BLaER1 treated with 17β-estradiol and CSF1 and Interleukin-3, amounts not matched to agents 10 nM and 100 nM (cell line): Measurements from ENCODE around the gene MYO18B.

ENCODE experiments used
- H3K27ac ChIP-seq, 11 experiments: shearing (Covaris generic); formaldehyde crosslinking; 2 replicates each; pipeline ENCODE4 v1.8.1; 2022
- H3K27me3 ChIP-seq, 11 experiments: shearing (Covaris generic); formaldehyde crosslinking; 2 replicates each; pipeline ENCODE4 v1.8.1; 2022
- H3K36me3 ChIP-seq, 11 experiments: shearing (Covaris generic); formaldehyde crosslinking; 2 replicates each; pipeline ENCODE4 v1.8.1; 2022
- H3K4me1 ChIP-seq, 10 experiments: shearing (Covaris generic); formaldehyde crosslinking; 2 replicates each; pipeline ENCODE4 v1.8.1; 2022
- H3K4me2 ChIP-seq, 11 experiments: shearing (Covaris generic); formaldehyde crosslinking; 2 replicates each; pipeline ENCODE4 v1.8.1; 2022
- H3K4me3 ChIP-seq, 10 experiments: shearing (Covaris generic); formaldehyde crosslinking; 2 replicates each; pipeline ENCODE4 v1.8.1; 2022
- H3K9ac ChIP-seq, 11 experiments: shearing (Covaris generic); formaldehyde crosslinking; 2 replicates each; pipeline ENCODE4 v1.8.1; 2022
- H3K9me3 ChIP-seq, 11 experiments: shearing (Covaris generic); formaldehyde crosslinking; replicated peaks in 1 of 11; 2 replicates each; pipeline ENCODE4 v1.8.1; 2022
- H4K20me1 ChIP-seq, 11 experiments: shearing (Covaris generic); formaldehyde crosslinking; 2 replicates each; pipeline ENCODE4 v1.8.1; 2022
- Cebpa-rat ChIP-seq, 11 experiments: shearing (Covaris generic); IDR thresholded peaks; 2 replicates each; pipeline ENCODE4 v1.8.1; 2022

MYO18B gene

DNA sequence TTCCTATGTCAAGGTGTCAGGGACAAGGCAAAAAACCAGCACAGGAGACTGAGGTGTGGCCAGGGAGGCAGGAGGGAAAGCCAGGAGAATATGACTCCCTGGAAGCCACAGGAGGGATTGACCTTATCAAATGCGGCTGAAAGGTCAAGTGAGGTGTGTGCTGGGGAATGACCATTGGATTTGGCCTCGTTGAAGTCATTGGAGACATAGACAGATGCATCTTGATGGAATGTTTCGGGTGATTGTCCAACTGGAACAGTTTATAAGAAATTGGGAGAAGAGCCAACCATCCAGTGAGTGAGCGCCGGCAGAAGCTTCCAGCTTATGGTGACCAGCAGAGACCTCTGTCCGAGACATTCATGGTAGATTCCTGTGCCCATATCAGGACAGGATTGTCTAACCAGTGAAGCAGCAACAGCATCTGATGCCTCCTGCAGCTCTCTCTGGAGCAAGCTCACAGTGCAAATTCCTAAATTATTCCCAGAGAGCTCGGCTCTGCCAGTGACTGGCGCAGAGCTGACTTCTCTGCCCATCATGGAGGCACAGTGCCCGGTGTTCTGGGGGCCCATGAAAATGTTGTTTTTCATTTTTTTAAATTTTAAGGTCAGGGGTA is 95.4 kb downstream of the MYO18B start:
- no peak overlapping the region for H3K27ac ChIP-seq
- H4K20me1 ChIP-seq, result peaks cover 0 to 6% (median 0%) of the 10 kb centered on the region in 11 experiments; a peak in 2 of 22 replicates
- H3K4me2 ChIP-seq, result no peak overlapping the region
- peaks cover 0 to 17% (median 11%) of the 10 kb centered on the region in 10 experiments; a peak in 10 of 20 replicates for H3K4me1 ChIP-seq
- H3K36me3 ChIP-seq, result no peaks in the 10 kb centered on the region
- H3K27me3 ChIP-seq, result no peaks in the 10 kb centered on the region
- H3K9ac ChIP-seq, result no peak overlapping the region
- TF ChIP-seq Cebpa-rat (IDR thresholded peaks at IDR 0.05), result no peak
- no peak overlapping the region for H3K4me3 ChIP-seq
- H3K9me3 ChIP-seq, result no peaks in the 10 kb centered on the region

DNA sequence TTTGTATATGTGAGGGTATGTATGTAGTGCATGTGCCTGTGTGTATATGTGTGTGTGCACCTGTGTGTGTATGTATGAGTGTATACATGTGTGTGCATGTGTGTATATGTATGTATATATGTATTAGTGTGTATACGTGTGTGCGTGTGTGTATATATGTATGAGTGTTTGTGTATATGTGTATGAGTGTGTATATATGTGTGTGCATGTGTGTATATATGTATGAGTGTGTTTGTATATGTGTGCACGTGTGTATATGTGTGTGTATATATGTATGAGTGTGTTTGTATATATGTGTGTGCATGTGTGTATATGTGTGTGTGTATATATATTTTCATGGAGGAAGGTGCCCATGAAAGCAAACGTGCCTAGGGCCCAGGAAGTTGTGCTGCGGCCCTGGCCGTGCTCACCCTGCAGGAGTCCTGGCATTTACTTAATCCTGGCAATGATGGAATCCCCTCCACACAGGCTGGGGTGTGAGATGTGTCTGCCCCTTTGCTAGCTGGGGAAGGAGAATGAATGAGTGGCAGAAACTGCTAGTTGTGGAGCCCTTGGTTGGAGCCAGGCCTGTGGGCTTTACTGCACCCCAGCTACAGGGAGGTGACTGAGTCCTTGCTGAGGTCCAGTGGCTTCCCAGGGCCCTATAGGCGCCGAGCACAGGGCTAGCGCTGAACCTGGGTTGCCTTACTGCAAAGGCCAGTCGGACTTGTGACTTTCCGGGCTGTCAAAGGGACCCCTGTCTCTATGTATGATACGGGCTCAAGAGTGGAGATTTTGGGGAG is 97.2 kb downstream of the MYO18B start:
- Histone ChIP-seq H3K4me2 (0 out of 22 replicates have a peak overlapping the region, but pooled peaks of 2 of the 11 experiments have one; percentile 0 to 38), H3K27ac (no peak overlapping the region), H3K4me1 (peaks cover 0 to 17% (median 11%) of the 10 kb centered on the region in 10 experiments; a peak in 10 of 20 replicates), H3K27me3 (no peaks in the 10 kb centered on the region), H3K4me3 (no peak overlapping the region), H4K20me1 (peaks cover 0 to 6% (median 0%) of the 10 kb centered on the region in 11 experiments; a peak in 2 of 22 replicates), H3K36me3 (no peaks in the 10 kb centered on the region), H3K9ac (no peak overlapping the region), H3K9me3 (no peaks in the 10 kb centered on the region)
- no peak for TF ChIP-seq Cebpa-rat (IDR thresholded peaks at IDR 0.05)

DNA sequence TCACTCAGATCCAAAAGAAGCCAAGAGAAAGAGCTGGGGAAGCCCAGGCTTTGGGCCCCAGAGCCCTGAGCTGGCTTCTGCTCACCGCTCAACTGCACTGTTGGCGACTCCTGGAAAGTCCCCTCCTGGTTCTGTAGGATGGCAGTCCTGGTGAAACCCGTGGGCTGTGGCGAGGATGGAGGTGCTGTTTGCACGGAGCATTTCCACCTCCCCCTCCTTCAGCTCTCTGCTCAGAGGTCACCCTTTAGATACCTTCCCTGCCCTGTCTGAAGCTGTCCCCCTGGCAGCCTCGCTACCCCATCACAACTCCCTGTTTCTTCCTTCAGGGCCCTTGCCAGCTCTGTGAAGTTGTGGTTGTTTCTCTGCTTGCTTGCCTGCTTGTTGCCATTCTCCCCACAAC is 97.8 kb downstream of the MYO18B start:
- no peak overlapping the region for H3K4me3 ChIP-seq
- H3K27ac ChIP-seq, result no peak overlapping the region
- H3K9me3 ChIP-seq, result no peaks in the 10 kb centered on the region
- no peak for TF ChIP-seq Cebpa-rat (IDR thresholded peaks at IDR 0.05)
- H3K27me3 ChIP-seq, result no peaks in the 10 kb centered on the region
- H3K4me1 ChIP-seq, result peaks cover 0 to 17% (median 11%) of the 10 kb centered on the region in 10 experiments; a peak in 10 of 20 replicates
- H3K4me2 ChIP-seq, result peak overlapping the region in 6 of 11 experiments; percentile 0 to 38 (median 16); a peak in 5 of 22 replicates
- no peak overlapping the region for H3K9ac ChIP-seq
- H4K20me1 ChIP-seq, result peaks cover 0 to 6% (median 0%) of the 10 kb centered on the region in 11 experiments; a peak in 2 of 22 replicates
- no peaks in the 10 kb centered on the region for H3K36me3 ChIP-seq

DNA sequence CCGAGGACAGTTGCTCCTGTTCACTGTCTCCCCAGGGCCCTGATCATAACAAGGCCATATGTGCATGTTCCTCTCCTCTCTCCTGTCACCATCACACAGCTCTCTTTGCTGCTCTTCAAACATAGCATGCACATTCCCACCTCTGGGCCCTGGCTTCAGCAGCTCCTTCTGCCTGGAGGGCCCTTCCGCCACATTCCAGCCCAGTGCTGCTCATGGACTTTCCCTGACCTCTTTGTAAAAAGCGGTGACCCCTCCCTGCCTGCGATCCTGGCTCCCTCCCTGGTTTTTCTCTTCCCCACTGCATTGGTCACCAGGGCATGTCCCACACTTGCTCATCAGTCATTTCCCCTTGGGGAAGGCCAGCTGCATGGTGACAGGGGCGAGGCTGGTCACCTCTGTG is 98.2 kb downstream of the MYO18B start:
- H3K4me1 ChIP-seq, result peaks cover 0 to 17% (median 11%) of the 10 kb centered on the region in 10 experiments; a peak in 10 of 20 replicates
- no peaks in the 10 kb centered on the region for H3K27me3 ChIP-seq
- no peaks in the 10 kb centered on the region for H3K9me3 ChIP-seq
- TF ChIP-seq Cebpa-rat (IDR thresholded peaks at IDR 0.05), result no peak
- H3K9ac ChIP-seq, result no peak overlapping the region
- H3K4me2 ChIP-seq, result peak overlapping the region in 6 of 11 experiments; percentile 0 to 38 (median 16); a peak in 6 of 22 replicates
- H3K4me3 ChIP-seq, result no peak overlapping the region
- no peaks in the 10 kb centered on the region for H3K36me3 ChIP-seq
- peaks cover 0 to 6% (median 0%) of the 10 kb centered on the region in 11 experiments; a peak in 2 of 22 replicates for H4K20me1 ChIP-seq
- no peak overlapping the region for H3K27ac ChIP-seq

DNA sequence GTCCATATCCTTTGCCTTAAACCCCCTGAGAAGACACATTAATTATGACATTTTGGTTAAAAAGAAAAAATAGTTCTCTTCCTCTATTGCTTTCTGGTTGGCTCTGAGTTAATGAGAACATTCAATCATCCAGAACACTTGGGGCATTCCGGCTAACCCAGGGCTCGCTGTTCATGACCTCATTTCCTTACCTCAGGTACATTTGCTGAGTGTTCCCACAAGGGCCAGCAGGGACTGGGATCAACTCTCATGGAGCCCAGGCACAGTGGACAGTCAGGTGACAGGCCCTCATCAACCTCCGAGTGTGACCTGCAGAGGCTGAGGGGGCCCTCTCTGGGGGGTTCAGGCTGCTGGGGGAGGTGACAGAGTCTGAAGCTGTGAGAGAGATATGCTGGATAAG is 98.9 kb downstream of the MYO18B start:
- Histone ChIP-seq H3K9me3 (no peaks in the 10 kb centered on the region), H3K27ac (no peak overlapping the region), H3K4me3 (no peak overlapping the region), H3K27me3 (no peaks in the 10 kb centered on the region), H3K4me2 (no peak overlapping the region), H3K9ac (no peak overlapping the region), H3K4me1 (peaks cover 0 to 17% (median 11%) of the 10 kb centered on the region in 10 experiments; a peak in 10 of 20 replicates), H4K20me1 (peaks cover 0 to 6% (median 0%) of the 10 kb centered on the region in 11 experiments; a peak in 2 of 22 replicates), H3K36me3 (no peaks in the 10 kb centered on the region)
- TF ChIP-seq Cebpa-rat (IDR thresholded peaks at IDR 0.05), result no peak

DNA sequence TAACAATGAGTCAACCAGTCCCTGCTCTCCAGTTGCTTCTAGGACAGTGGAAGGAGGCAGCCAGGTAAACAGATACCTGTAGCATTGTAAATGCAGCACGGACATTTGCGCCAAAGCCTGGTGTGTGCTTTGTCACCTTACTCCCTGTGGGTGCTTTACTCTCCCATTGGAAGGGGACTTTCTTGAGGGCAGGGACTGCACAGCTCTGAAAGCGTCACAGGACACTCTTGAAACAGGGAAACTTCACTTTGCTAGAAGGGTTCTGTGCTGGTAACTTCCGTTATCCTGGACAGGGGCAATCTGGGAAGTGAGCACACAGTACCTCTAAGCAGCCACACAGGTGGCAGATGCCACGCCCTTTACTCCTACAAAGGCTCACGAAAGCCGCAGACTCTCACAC is 99.8 kb downstream of the MYO18B start:
- Histone ChIP-seq H4K20me1 (peaks cover 0 to 6% (median 0%) of the 10 kb centered on the region in 11 experiments; a peak in 2 of 22 replicates), H3K27ac (no peak overlapping the region), H3K27me3 (no peaks in the 10 kb centered on the region), H3K4me1 (peaks cover 0 to 19% (median 11%) of the 10 kb centered on the region in 10 experiments; a peak in 13 of 20 replicates), H3K36me3 (no peaks in the 10 kb centered on the region), H3K9ac (no peak overlapping the region), H3K4me2 (no peak overlapping the region), H3K9me3 (no peaks in the 10 kb centered on the region), H3K4me3 (no peak overlapping the region)
- TF ChIP-seq Cebpa-rat (IDR thresholded peaks at IDR 0.05), result no peak

GRCh38 chr22:25843660-25844405 is 101.8 kb downstream of the MYO18B start:
- H3K27me3 ChIP-seq, result no peaks in the 10 kb centered on the region
- H3K9me3 ChIP-seq, result no peaks in the 10 kb centered on the region
- no peak for TF ChIP-seq Cebpa-rat (IDR thresholded peaks at IDR 0.05)
- no peak overlapping the region for H3K27ac ChIP-seq
- H3K4me3 ChIP-seq, result no peak overlapping the region
- H3K4me2 ChIP-seq, result no peak overlapping the region
- no peaks in the 10 kb centered on the region for H3K36me3 ChIP-seq
- H3K4me1 ChIP-seq, result peaks cover 0 to 19% (median 11%) of the 10 kb centered on the region in 10 experiments; a peak in 13 of 20 replicates
- H4K20me1 ChIP-seq, result peaks cover 0 to 6% (median 0%) of the 10 kb centered on the region in 11 experiments; a peak in 2 of 22 replicates
- no peak overlapping the region; a peak in 1 of 22 replicates for H3K9ac ChIP-seq

DNA sequence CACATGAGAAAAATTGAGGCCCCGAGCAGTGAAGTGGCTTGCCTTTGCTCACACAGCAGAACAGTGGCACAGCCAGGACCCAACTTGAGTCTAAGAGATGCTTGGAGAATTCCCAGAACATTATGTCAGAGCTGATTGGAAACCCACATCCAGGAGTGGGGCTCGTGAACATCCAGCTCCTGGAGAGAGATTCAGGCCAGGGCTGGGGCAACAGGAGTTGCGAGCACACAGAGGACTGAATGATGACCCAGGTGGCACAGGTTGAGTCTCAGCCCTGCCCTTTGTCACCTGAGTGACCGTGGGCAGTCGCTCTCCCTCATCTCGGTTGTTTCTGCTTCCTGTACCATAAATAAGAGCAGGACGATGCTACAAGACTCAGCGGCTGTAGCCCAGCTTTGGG is 102.6 kb downstream of the MYO18B start:
- Histone ChIP-seq H3K27ac (no peak overlapping the region), H3K9me3 (no peaks in the 10 kb centered on the region), H4K20me1 (peaks cover 0 to 5% (median 0%) of the 10 kb centered on the region in 11 experiments; a peak in 2 of 22 replicates), H3K4me2 (no peak overlapping the region), H3K4me3 (no peak overlapping the region), H3K9ac (no peak overlapping the region; a peak in 1 of 22 replicates), H3K4me1 (peaks cover 0 to 17% (median 10%) of the 10 kb centered on the region in 10 experiments; a peak in 13 of 20 replicates), H3K27me3 (no peaks in the 10 kb centered on the region), H3K36me3 (no peaks in the 10 kb centered on the region)
- no peak for TF ChIP-seq Cebpa-rat (IDR thresholded peaks at IDR 0.05)
